Liver (tissue), 9 donors: ENCODE data around the gene FIGNL1. TPM values are rescaled to one million over a fixed set of nuclear protein-coding genes. Genes with fewer than 3 reads are reported as not detected.

Source experiments
- DNase-seq: peaks from one replicate; pipeline ENCODE4 v3.0.0-alpha.2; 2017; ENCODE audit warnings: low spot score
- H3K27ac ChIP-seq, 2 donors: one replicate each; pipeline ENCODE4 v1.7.0; 2013; ENCODE audit warnings: inconsistent platforms in 2 of 2, low read length in 2 of 2, control low read depth in 1 of 2, low read depth in 1 of 2, mild to moderate bottlenecking in 1 of 2
- H3K27me3 ChIP-seq, 4 donors: one replicate each; pipeline versions ENCODE4 v1.6.1 to v1.7.0; 2013; ENCODE audit warnings: low read length in 3 of 4, inconsistent platforms in 1 of 4, mild to moderate bottlenecking in 1 of 4, moderate library complexity in 1 of 4; ENCODE audit not compliant: control insufficient read depth in 4 of 4, insufficient read depth in 4 of 4
- H3K36me3 ChIP-seq, 4 donors: one replicate each; pipeline versions ENCODE4 v1.6.1 to v1.7.0; 2013; ENCODE audit warnings: low read length in 3 of 4, mild to moderate bottlenecking in 3 of 4, low read depth in 1 of 4, moderate library complexity in 1 of 4; ENCODE audit not compliant: control insufficient read depth in 4 of 4, insufficient read depth in 3 of 4
- H3K4me1 ChIP-seq, 4 donors: one replicate each; pipeline versions ENCODE4 v1.6.1 to v1.7.0; 2013; ENCODE audit warnings: low read length in 3 of 4, mild to moderate bottlenecking in 3 of 4, moderate library complexity in 1 of 4; ENCODE audit not compliant: control insufficient read depth in 4 of 4, insufficient read depth in 4 of 4
- H3K4me3 ChIP-seq, 3 donors: one replicate each; pipeline versions ENCODE4 v1.6.1 to v1.7.0; 2013; ENCODE audit warnings: low read length in 3 of 3, control low read depth in 1 of 3, low read depth in 1 of 3, mild to moderate bottlenecking in 1 of 3
- H3K9ac ChIP-seq, 2 donors: one replicate each; pipeline ENCODE4 v1.7.0; 2013; ENCODE audit warnings: low read length in 2 of 2, mild to moderate bottlenecking in 2 of 2, moderate library complexity in 2 of 2, control low read depth in 1 of 2, low read depth in 1 of 2
- H3K9me3 ChIP-seq, 4 donors: one replicate each; pipeline versions ENCODE4 v1.6.1 to v1.7.0; 2013; ENCODE audit warnings: low read length in 3 of 4; ENCODE audit not compliant: control insufficient read depth in 4 of 4
- EGR1 ChIP-seq, 2 donors: IDR thresholded peaks; 2 replicates each; pipeline ENCODE4 v1.6.1; 2016 to 2018; ENCODE audit warnings: antibody characterized with exemption in 2 of 2, low read depth in 2 of 2
- FOXA1 ChIP-seq: IDR thresholded peaks from 2 replicates; pipeline ENCODE4 v1.6.1; 2016; ENCODE audit warnings: antibody characterized with exemption
- FOXA2 ChIP-seq: IDR thresholded peaks from 2 replicates; pipeline ENCODE4 v1.6.1; 2016; ENCODE audit warnings: antibody characterized with exemption
- GABPA ChIP-seq, 2 donors: IDR thresholded peaks in 1 of 2; conservative IDR thresholded peaks in 1 of 2; 2 replicates each; pipeline ENCODE4 v1.6.1; 2016; ENCODE audit warnings: antibody characterized with exemption in 2 of 2, mild to moderate bottlenecking in 1 of 2, moderate library complexity in 1 of 2
- HNF4A ChIP-seq, 2 donors: conservative IDR thresholded peaks; 2 replicates each; pipeline ENCODE4 v1.6.1; 2016; ENCODE audit warnings: antibody characterized with exemption in 2 of 2, mild to moderate bottlenecking in 2 of 2
- HNF4G ChIP-seq: IDR thresholded peaks from 2 replicates; pipeline ENCODE4 v1.6.1; 2016; ENCODE audit warnings: antibody characterized with exemption
- JUND ChIP-seq, 2 donors: IDR thresholded peaks; 2 replicates each; pipeline ENCODE4 v1.6.1; 2016; ENCODE audit warnings: antibody characterized with exemption in 2 of 2
- NR2F2 ChIP-seq: IDR thresholded peaks from 2 replicates; pipeline ENCODE4 v1.6.1; 2016; ENCODE audit warnings: antibody characterized with exemption
- RAD21 ChIP-seq, 2 donors: IDR thresholded peaks; 2 replicates each; pipeline ENCODE4 v1.6.1; 2016; ENCODE audit warnings: antibody characterized with exemption in 2 of 2, mild to moderate bottlenecking in 2 of 2
- RXRA ChIP-seq, 2 donors: IDR thresholded peaks; 2 replicates each; pipeline ENCODE4 v1.6.1; 2017 to 2018; ENCODE audit warnings: antibody characterized with exemption in 2 of 2, mild to moderate bottlenecking in 1 of 2
- SP1 ChIP-seq: IDR thresholded peaks from 2 replicates; pipeline ENCODE4 v1.6.1; 2018; ENCODE audit warnings: antibody characterized with exemption, mild to moderate bottlenecking
- TAF1 ChIP-seq: conservative IDR thresholded peaks from 2 replicates; pipeline ENCODE4 v1.6.1; 2016; ENCODE audit warnings: antibody characterized with exemption, mild to moderate bottlenecking
- YY1 ChIP-seq: IDR thresholded peaks from 2 replicates; pipeline ENCODE4 v1.6.1; 2016; ENCODE audit warnings: antibody characterized with exemption, mild to moderate bottlenecking
- WGBS: extraction: QIAGEN DNeasy Blood & Tissue Kit; methylation state at CpG from one replicate; pipeline ENCODE4 v1.1.7; 2013; 5-methylcytosine and 5-hydroxymethylcytosine counted together
- polyA plus RNA-seq, 2 donors: library from polyadenylated mRNA; stranded (reverse) in 1 of 2; unstranded in 1 of 2; fragments of 200-250 nt in 1 of 2; fragments of >200 nt in 1 of 2; fragmentation: Nextera tagmentation in 1 of 2; extraction: Ambion mirVana in 1 of 2; gene quantifications; one replicate each; pipeline versions ENCODE4 v1.2.1 to v1.2.3, GENCODE V29; 2013 to 2015
- total RNA-seq, 2 donors: library from RNA; depleted of rRNA; stranded (reverse); fragments of >200 nt; gene quantifications; one replicate each; pipeline ENCODE4 v1.2.3, GENCODE V29; 2014
- TF ChIP-seq, protein P1 (sequence below): IDR thresholded peaks from 2 replicates; pipeline ENCODE4 v1.6.1; 2016; ENCODE audit warnings: antibody characterized with exemption
- TF ChIP-seq, protein P2 (sequence below): IDR thresholded peaks from 2 replicates; pipeline ENCODE4 v1.6.1; 2016; ENCODE audit warnings: antibody characterized with exemption
- TF ChIP-seq, protein P3 (sequence below): IDR thresholded peaks from 2 replicates; pipeline ENCODE4 v1.6.1; 2016; ENCODE audit warnings: antibody characterized with exemption
- TF ChIP-seq, protein P4 (sequence below): IDR thresholded peaks from 2 replicates; pipeline ENCODE4 v1.6.1; 2016; ENCODE audit warnings: antibody characterized with exemption, mild to moderate bottlenecking
- TF ChIP-seq, protein P5 (sequence below): fragments of 150-350 bp; IDR thresholded peaks from 2 replicates; pipeline ENCODE4 v1.5.1; 2017; ENCODE audit warnings: improper control_type of control experiment, low read depth, low read length; ENCODE audit not compliant: missing input control
- donor health status: healthy.
- donor health status: healthy.
- donor health status: healthy.
- donor health status: healthy.
- donor health status: healthy.

Gene FIGNL1
- total and polyA plus RNA-seq, 4 donors, result 1.2 to 13.2 (median 3.3) TPM

DNA sequence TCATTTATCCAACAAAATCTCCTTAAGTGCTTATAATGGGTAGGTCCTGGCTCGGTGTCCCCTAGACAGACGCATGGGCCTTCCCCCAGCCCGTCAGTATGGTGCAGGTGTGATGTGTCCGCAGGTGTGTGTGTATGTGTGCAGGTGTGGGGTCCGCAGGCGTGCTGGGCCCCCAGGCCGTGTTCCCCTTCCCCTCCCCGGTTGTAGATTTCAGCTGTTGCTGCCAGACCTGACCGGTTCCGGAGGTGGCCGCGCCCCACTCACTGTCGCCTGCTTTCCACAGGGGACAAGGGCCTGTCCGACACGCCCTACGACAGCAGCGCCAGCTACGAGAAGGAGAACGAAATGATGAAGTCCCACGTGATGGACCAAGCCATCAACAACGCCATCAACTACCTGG is 50.5 kb downstream of the FIGNL1 start:
- H3K4me3 ChIP-seq, result no peak overlapping the region

More for the DNA sequence above, 50.5 kb downstream of the FIGNL1 start:
- no peak overlapping the region for H3K9ac ChIP-seq
- H3K4me1 ChIP-seq, result no peaks in the 10 kb centered on the region
- DNase-seq, result no peak
- H3K36me3 ChIP-seq, result no peaks in the 10 kb centered on the region
- WGBS, result 57% methylated on average over 21 of the region's 21 CpGs
- peaks cover 0 to 2% (median under 1%) of the 10 kb centered on the region in 4 donors for H3K9me3 ChIP-seq
- H3K27me3 ChIP-seq, result peaks cover 0 to 4% (median 2%) of the 10 kb centered on the region in 4 donors
- H3K27ac ChIP-seq, result no peak overlapping the region
- TF ChIP-seq, protein P1, sequence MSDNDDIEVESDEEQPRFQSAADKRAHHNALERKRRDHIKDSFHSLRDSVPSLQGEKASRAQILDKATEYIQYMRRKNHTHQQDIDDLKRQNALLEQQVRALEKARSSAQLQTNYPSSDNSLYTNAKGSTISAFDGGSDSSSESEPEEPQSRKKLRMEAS, result no peak
- TF ChIP-seq RAD21 (IDR thresholded peaks at IDR 0.05), result no peak
- no peak for TF ChIP-seq TAF1
- TF ChIP-seq EGR1 (IDR thresholded peaks at IDR 0.05; ENCODE audit: low read depth in 2 of 2), result no peak
- no peak for TF ChIP-seq JUND (IDR thresholded peaks at IDR 0.05)
- no peak for TF ChIP-seq NR2F2
- TF ChIP-seq FOXA1, result no peak
- TF ChIP-seq, protein P2, sequence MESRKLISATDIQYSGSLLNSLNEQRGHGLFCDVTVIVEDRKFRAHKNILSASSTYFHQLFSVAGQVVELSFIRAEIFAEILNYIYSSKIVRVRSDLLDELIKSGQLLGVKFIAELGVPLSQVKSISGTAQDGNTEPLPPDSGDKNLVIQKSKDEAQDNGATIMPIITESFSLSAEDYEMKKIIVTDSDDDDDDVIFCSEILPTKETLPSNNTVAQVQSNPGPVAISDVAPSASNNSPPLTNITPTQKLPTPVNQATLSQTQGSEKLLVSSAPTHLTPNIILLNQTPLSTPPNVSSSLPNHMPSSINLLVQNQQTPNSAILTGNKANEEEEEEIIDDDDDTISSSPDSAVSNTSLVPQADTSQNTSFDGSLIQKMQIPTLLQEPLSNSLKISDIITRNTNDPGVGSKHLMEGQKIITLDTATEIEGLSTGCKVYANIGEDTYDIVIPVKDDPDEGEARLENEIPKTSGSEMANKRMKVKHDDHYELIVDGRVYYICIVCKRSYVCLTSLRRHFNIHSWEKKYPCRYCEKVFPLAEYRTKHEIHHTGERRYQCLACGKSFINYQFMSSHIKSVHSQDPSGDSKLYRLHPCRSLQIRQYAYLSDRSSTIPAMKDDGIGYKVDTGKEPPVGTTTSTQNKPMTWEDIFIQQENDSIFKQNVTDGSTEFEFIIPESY, result no peak
- no peak for TF ChIP-seq HNF4G
- no peak for TF ChIP-seq RXRA (IDR thresholded peaks at IDR 0.05)
- no peak for TF ChIP-seq FOXA2
- TF ChIP-seq GABPA (IDR thresholded peaks at IDR 0.05 in 1 of 2, conservative IDR thresholded peaks at IDR 0.05 in 1 of 2), result no peak
- TF ChIP-seq, protein P3, sequence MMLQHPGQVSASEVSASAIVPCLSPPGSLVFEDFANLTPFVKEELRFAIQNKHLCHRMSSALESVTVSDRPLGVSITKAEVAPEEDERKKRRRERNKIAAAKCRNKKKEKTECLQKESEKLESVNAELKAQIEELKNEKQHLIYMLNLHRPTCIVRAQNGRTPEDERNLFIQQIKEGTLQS, result no peak
- TF ChIP-seq, protein P4, sequence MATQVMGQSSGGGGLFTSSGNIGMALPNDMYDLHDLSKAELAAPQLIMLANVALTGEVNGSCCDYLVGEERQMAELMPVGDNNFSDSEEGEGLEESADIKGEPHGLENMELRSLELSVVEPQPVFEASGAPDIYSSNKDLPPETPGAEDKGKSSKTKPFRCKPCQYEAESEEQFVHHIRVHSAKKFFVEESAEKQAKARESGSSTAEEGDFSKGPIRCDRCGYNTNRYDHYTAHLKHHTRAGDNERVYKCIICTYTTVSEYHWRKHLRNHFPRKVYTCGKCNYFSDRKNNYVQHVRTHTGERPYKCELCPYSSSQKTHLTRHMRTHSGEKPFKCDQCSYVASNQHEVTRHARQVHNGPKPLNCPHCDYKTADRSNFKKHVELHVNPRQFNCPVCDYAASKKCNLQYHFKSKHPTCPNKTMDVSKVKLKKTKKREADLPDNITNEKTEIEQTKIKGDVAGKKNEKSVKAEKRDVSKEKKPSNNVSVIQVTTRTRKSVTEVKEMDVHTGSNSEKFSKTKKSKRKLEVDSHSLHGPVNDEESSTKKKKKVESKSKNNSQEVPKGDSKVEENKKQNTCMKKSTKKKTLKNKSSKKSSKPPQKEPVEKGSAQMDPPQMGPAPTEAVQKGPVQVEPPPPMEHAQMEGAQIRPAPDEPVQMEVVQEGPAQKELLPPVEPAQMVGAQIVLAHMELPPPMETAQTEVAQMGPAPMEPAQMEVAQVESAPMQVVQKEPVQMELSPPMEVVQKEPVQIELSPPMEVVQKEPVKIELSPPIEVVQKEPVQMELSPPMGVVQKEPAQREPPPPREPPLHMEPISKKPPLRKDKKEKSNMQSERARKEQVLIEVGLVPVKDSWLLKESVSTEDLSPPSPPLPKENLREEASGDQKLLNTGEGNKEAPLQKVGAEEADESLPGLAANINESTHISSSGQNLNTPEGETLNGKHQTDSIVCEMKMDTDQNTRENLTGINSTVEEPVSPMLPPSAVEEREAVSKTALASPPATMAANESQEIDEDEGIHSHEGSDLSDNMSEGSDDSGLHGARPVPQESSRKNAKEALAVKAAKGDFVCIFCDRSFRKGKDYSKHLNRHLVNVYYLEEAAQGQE, result no peak
- TF ChIP-seq SP1, result no peak
- TF ChIP-seq HNF4A (conservative IDR thresholded peaks at IDR 0.05), result no peak
- TF ChIP-seq, protein P5, sequence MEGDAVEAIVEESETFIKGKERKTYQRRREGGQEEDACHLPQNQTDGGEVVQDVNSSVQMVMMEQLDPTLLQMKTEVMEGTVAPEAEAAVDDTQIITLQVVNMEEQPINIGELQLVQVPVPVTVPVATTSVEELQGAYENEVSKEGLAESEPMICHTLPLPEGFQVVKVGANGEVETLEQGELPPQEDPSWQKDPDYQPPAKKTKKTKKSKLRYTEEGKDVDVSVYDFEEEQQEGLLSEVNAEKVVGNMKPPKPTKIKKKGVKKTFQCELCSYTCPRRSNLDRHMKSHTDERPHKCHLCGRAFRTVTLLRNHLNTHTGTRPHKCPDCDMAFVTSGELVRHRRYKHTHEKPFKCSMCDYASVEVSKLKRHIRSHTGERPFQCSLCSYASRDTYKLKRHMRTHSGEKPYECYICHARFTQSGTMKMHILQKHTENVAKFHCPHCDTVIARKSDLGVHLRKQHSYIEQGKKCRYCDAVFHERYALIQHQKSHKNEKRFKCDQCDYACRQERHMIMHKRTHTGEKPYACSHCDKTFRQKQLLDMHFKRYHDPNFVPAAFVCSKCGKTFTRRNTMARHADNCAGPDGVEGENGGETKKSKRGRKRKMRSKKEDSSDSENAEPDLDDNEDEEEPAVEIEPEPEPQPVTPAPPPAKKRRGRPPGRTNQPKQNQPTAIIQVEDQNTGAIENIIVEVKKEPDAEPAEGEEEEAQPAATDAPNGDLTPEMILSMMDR, result no peak
- TF ChIP-seq YY1, result no peak
